Measurements from ENCODE around the gene HIF3A. TPM values are rescaled to one million over a fixed set of nuclear protein-coding genes. Genes with fewer than 3 reads are reported as not detected.
A peak's percentile ranks its signal among the peaks of the same experiment; 100 is the strongest.
"Not testable (repeated sequence)": the region's sequence is repeated elsewhere in the genome, so short reads cannot be mapped to it uniquely, and the experiment has no call there.

HIF3A gene
- total RNA-seq, 5 donors from 2014 or later (not counting 1 experiment from before 2014, with no cell fraction given) = 0.13 to 0.76 (median 0.26) TPM; not detected in 2

GRCh38 chr19:46262684-46263296, 34.1 kb upstream of the HIF3A start:
- H3K9me3 ChIP-seq; POLR2A ChIA-PET; H3K9me3 Mint-ChIP-seq; H3K36me3 ChIP-seq (ENCODE audit: control insufficient read depth in 2 of 2, extremely low read depth in 1 of 2, insufficient read depth in 1 of 2, low read length in 1 of 2); H3K36me3 Mint-ChIP-seq; H3K4me3 ChIP-seq (ENCODE audit: control insufficient read depth in 1 of 2, extremely low read depth in 1 of 2, low read length in 1 of 2); H3K27ac ChIP-seq (ENCODE audit: low read length): not testable (repeated sequence)
- Histone ChIP-seq H3K4me1 (ENCODE audit: control insufficient read depth in 1 of 2, extremely low read depth in 1 of 2, insufficient read depth in 2 of 2, low read length in 2 of 2) (peaks cover 0 to 19% of the 10 kb centered on the region in 2 experiments), H3K27me3 (replicated peaks in 1 of 2; ENCODE audit: control insufficient read depth in 2 of 2, extremely low read depth in 1 of 2, insufficient read depth in 2 of 2, low read length in 1 of 2) (peaks cover 0 to 59% of the 10 kb centered on the region in 2 experiments)
- peaks cover 14 to 17% (median 14%) of the 10 kb centered on the region in 3 donors for H3K4me1 Mint-ChIP-seq
- CTCF ChIA-PET = interaction anchor here in 1 of 2 donors (0.9 kb wide), 1 partner anchor 234 kb away, joined by 13 read pairs; no protein-coding TSS in a partner anchor
- H3K4me3 Mint-ChIP-seq = peak overlapping the region in 2 of 3 donors; percentile 5 to 39
- H3K27ac Mint-ChIP-seq = peak overlapping the region; percentile 63 to 88
- WGBS (ENCODE audit: insufficient coverage) = 0% methylated on average over 1 of the region's 11 CpGs
- ATAC-seq (replicated peaks in 1 of 4) (peak; percentile 61 to 87 (median 85)), DNase-seq (peak in 32 of 35 experiments; percentile 6 to 78 (median 38))
- H3K27me3 Mint-ChIP-seq = peaks cover 27 to 37% of the 10 kb centered on the region in 2 donors

- not testable (repeated sequence) for H3K27ac ChIP-seq (ENCODE audit: low read length); H3K36me3 Mint-ChIP-seq
These were observed 32.0 kb upstream of the HIF3A start for GRCh38 chr19:46264801-46265200.

GRCh38 chr19:46265217-46265828, 31.5 kb upstream of the HIF3A start:
- Histone ChIP-seq H3K36me3 (ENCODE audit: control insufficient read depth in 2 of 2, extremely low read depth in 1 of 2, insufficient read depth in 1 of 2, low read length in 1 of 2) (no peaks in the 10 kb centered on the region), H3K27ac (ENCODE audit: low read length) (no peak overlapping the region), H3K9me3 (no peaks in the 10 kb centered on the region), H3K4me3 (ENCODE audit: control insufficient read depth in 1 of 2, extremely low read depth in 1 of 2, low read length in 1 of 2) (no peak overlapping the region), H3K4me1 (ENCODE audit: control insufficient read depth in 1 of 2, extremely low read depth in 1 of 2, insufficient read depth in 2 of 2, low read length in 2 of 2) (peaks cover 0 to 22% of the 10 kb centered on the region in 2 experiments), H3K27me3 (replicated peaks in 1 of 2; ENCODE audit: control insufficient read depth in 2 of 2, extremely low read depth in 1 of 2, insufficient read depth in 2 of 2, low read length in 1 of 2) (peaks cover 2 to 59% of the 10 kb centered on the region in 2 experiments)
- DNase-seq = peak; percentile 12 to 87 (median 55)
- no peak overlapping the region for H3K4me3 Mint-ChIP-seq
- no peak overlapping the region for H3K27ac Mint-ChIP-seq
- no peaks in the 10 kb centered on the region for H3K9me3 Mint-ChIP-seq
- WGBS (ENCODE audit: insufficient coverage) = 22% methylated on average over 7 of the region's 10 CpGs
- ATAC-seq (replicated peaks in 1 of 4) = peak; percentile 60 to 73 (median 64)
- POLR2A ChIA-PET = interaction anchor here in 1 of 2 donors (0.6 kb wide), 1 partner anchor 1145 kb away, joined by 6 read pairs; no protein-coding TSS in a partner anchor
- peaks cover 31 to 44% of the 10 kb centered on the region in 2 donors for H3K27me3 Mint-ChIP-seq
- peaks cover 14 to 21% (median 17%) of the 10 kb centered on the region in 3 donors for H3K4me1 Mint-ChIP-seq
- CTCF ChIA-PET = interaction anchor here (1.2 to 2.0 kb wide), 2 partner anchors 232 to 237 kb away, joined by 4 to 23 read pairs; no protein-coding TSS in a partner anchor
- H3K36me3 Mint-ChIP-seq = no peaks in the 10 kb centered on the region

More at GRCh38 chr19:46264801-46265200, 32.0 kb upstream of the HIF3A start:
- H3K4me3 Mint-ChIP-seq; ATAC-seq (replicated peaks in 1 of 4); H3K4me3 ChIP-seq (ENCODE audit: control insufficient read depth in 1 of 2, extremely low read depth in 1 of 2, low read length in 1 of 2); H3K9me3 ChIP-seq; H3K36me3 ChIP-seq (ENCODE audit: control insufficient read depth in 2 of 2, extremely low read depth in 1 of 2, insufficient read depth in 1 of 2, low read length in 1 of 2); H3K9me3 Mint-ChIP-seq; H3K27ac Mint-ChIP-seq; DNase-seq: not testable (repeated sequence)
- ChIA-PET POLR2A (interaction anchor here in 1 of 2 donors (0.6 kb wide), 1 partner anchor 1146 kb away, joined by 6 read pairs; no protein-coding TSS in a partner anchor), CTCF (interaction anchor here (0.5 to 2.0 kb wide), 3 partner anchors 191 to 236 kb away, joined by 3 to 23 read pairs (median 4); no protein-coding TSS in a partner anchor)
- 87% methylated on average over 3 of the region's 5 CpGs for WGBS (ENCODE audit: insufficient coverage)
- Histone ChIP-seq H3K4me1 (ENCODE audit: control insufficient read depth in 1 of 2, extremely low read depth in 1 of 2, insufficient read depth in 2 of 2, low read length in 2 of 2) (peaks cover 0 to 22% of the 10 kb centered on the region in 2 experiments), H3K27me3 (replicated peaks in 1 of 2; ENCODE audit: control insufficient read depth in 2 of 2, extremely low read depth in 1 of 2, insufficient read depth in 2 of 2, low read length in 1 of 2) (peaks cover 2 to 55% of the 10 kb centered on the region in 2 experiments)
- Mint-ChIP-seq H3K27me3 (peaks cover 33 to 45% of the 10 kb centered on the region in 2 donors), H3K4me1 (peaks cover 14 to 21% (median 17%) of the 10 kb centered on the region in 3 donors)

- DNase-seq (peak in 1 of 35 experiments; percentile 38), ATAC-seq (replicated peaks in 1 of 4) (no peak)
- Histone ChIP-seq H3K36me3 (ENCODE audit: control insufficient read depth in 2 of 2, extremely low read depth in 1 of 2, insufficient read depth in 1 of 2, low read length in 1 of 2) (no peaks in the 10 kb centered on the region), H3K27ac (ENCODE audit: low read length) (no peak overlapping the region), H3K27me3 (replicated peaks in 1 of 2; ENCODE audit: control insufficient read depth in 2 of 2, extremely low read depth in 1 of 2, insufficient read depth in 2 of 2, low read length in 1 of 2) (peaks cover 10 to 63% of the 10 kb centered on the region in 2 experiments), H3K4me3 (ENCODE audit: control insufficient read depth in 1 of 2, extremely low read depth in 1 of 2, low read length in 1 of 2) (no peak overlapping the region), H3K4me1 (ENCODE audit: control insufficient read depth in 1 of 2, extremely low read depth in 1 of 2, insufficient read depth in 2 of 2, low read length in 2 of 2) (peaks cover 0 to 4% of the 10 kb centered on the region in 2 experiments), H3K9me3 (no peaks in the 10 kb centered on the region)
- no peaks in the 10 kb centered on the region for H3K36me3 Mint-ChIP-seq
- H3K4me3 Mint-ChIP-seq = no peak overlapping the region
- CTCF ChIA-PET = interaction anchor here in 1 of 2 donors (0.6 kb wide), 1 partner anchor 256 kb away, joined by 4 read pairs; no protein-coding TSS in a partner anchor
- H3K27me3 Mint-ChIP-seq = peaks cover 40 to 57% of the 10 kb centered on the region in 2 donors
- H3K9me3 Mint-ChIP-seq = no peaks in the 10 kb centered on the region
- H3K4me1 Mint-ChIP-seq = peaks cover 6 to 12% (median 11%) of the 10 kb centered on the region in 3 donors
- no peak overlapping the region for H3K27ac Mint-ChIP-seq
- WGBS (ENCODE audit: insufficient coverage) = no CpG with 5 or more reads among the region's 7 CpGs
- POLR2A ChIA-PET = no interaction called here
These were observed 27.7 kb upstream of the HIF3A start for GRCh38 chr19:46269101-46269500.

GRCh38 chr19:46270521-46271256, 26.2 kb upstream of the HIF3A start:
- CTCF ChIA-PET = no interaction called here
- no peak overlapping the region for H3K27ac ChIP-seq (ENCODE audit: low read length)
- POLR2A ChIA-PET = no interaction called here
- Mint-ChIP-seq H3K27ac (no peak overlapping the region), H3K4me3 (no peak overlapping the region), H3K36me3 (no peaks in the 10 kb centered on the region), H3K9me3 (no peaks in the 10 kb centered on the region), H3K27me3 (peaks cover 40 to 53% of the 10 kb centered on the region in 2 donors), H3K4me1 (peaks cover 4 to 11% (median 7%) of the 10 kb centered on the region in 3 donors)
- H3K9me3 ChIP-seq = no peaks in the 10 kb centered on the region
- DNase-seq = no peak
- ATAC-seq (replicated peaks in 1 of 4) = no peak
- peaks cover 0 to 3% of the 10 kb centered on the region in 2 experiments for H3K4me1 ChIP-seq (ENCODE audit: control insufficient read depth in 1 of 2, extremely low read depth in 1 of 2, insufficient read depth in 2 of 2, low read length in 2 of 2)
- 41% methylated on average over 9 of the region's 17 CpGs for WGBS (ENCODE audit: insufficient coverage)
- H3K36me3 ChIP-seq (ENCODE audit: control insufficient read depth in 2 of 2, extremely low read depth in 1 of 2, insufficient read depth in 1 of 2, low read length in 1 of 2) = no peaks in the 10 kb centered on the region
- H3K4me3 ChIP-seq (ENCODE audit: control insufficient read depth in 1 of 2, extremely low read depth in 1 of 2, low read length in 1 of 2) = no peak overlapping the region
- H3K27me3 ChIP-seq (replicated peaks in 1 of 2; ENCODE audit: control insufficient read depth in 2 of 2, extremely low read depth in 1 of 2, insufficient read depth in 2 of 2, low read length in 1 of 2) = peaks cover 10 to 51% of the 10 kb centered on the region in 2 experiments

Measured in T-cell (primary cell).